Measurements from ENCODE around the gene VMP1.

VMP1 gene

GRCh38 chr17:59694344-59694743 lies 13.1 kb upstream of the VMP1 start:
- TF ChIP-seq GATA1 (IDR thresholded peaks at IDR 0.05; ENCODE audit: low read depth, low read length) (no peak), POLR2A (IDR thresholded peaks at IDR 0.05; ENCODE audit: low read length) (no peak)

GRCh38 chr17:59695945-59696681 lies 11.3 kb upstream of the VMP1 start:
- TF ChIP-seq GATA1 (IDR thresholded peaks at IDR 0.05; ENCODE audit: low read depth, low read length) (no peak), POLR2A (IDR thresholded peaks at IDR 0.05; ENCODE audit: low read length) (peak; percentile 28)
- DNase-seq: peak; percentile 61 to 86

More at GRCh38 chr17:59694344-59694743, 13.1 kb upstream of the VMP1 start:
- no peak for DNase-seq

GRCh38 chr17:59696682-59697277 lies 10.7 kb upstream of the VMP1 start:
- DNase-seq: no peak
- TF ChIP-seq POLR2A (IDR thresholded peaks at IDR 0.05; ENCODE audit: low read length): no peak
- no peak for TF ChIP-seq GATA1 (IDR thresholded peaks at IDR 0.05; ENCODE audit: low read depth, low read length)

GRCh38 chr17:59698143-59698542 lies 9.3 kb upstream of the VMP1 start:
- DNase-seq: no peak
- TF ChIP-seq GATA1 (IDR thresholded peaks at IDR 0.05; ENCODE audit: low read depth, low read length): no peak
- TF ChIP-seq POLR2A (IDR thresholded peaks at IDR 0.05; ENCODE audit: low read length): no peak

- DNase-seq: no peak
- no peak for TF ChIP-seq GATA1 (IDR thresholded peaks at IDR 0.05; ENCODE audit: low read depth, low read length)
Measured at GRCh38 chr17:59699218-59699617, 8.2 kb upstream of the VMP1 start.

- no peak for DNase-seq
- TF ChIP-seq POLR2A (IDR thresholded peaks at IDR 0.05; ENCODE audit: low read length): no peak
- TF ChIP-seq GATA1 (IDR thresholded peaks at IDR 0.05; ENCODE audit: low read depth, low read length): no peak
Measured at GRCh38 chr17:59699786-59700185, 7.7 kb upstream of the VMP1 start.

- peak in 1 of 2 experiments; percentile 62 for DNase-seq
- no peak for TF ChIP-seq GATA1 (IDR thresholded peaks at IDR 0.05; ENCODE audit: low read depth, low read length)
- no peak for TF ChIP-seq POLR2A (IDR thresholded peaks at IDR 0.05; ENCODE audit: low read length)
Measured at GRCh38 chr17:59702304-59702703, 5.2 kb upstream of the VMP1 start.

- TF ChIP-seq POLR2A (IDR thresholded peaks at IDR 0.05; ENCODE audit: low read length): no peak
- TF ChIP-seq GATA1 (IDR thresholded peaks at IDR 0.05; ENCODE audit: low read depth, low read length): no peak
- DNase-seq: no peak
Measured at GRCh38 chr17:59707971-59708430, 547 bp downstream of the VMP1 start.

GRCh38 chr17:59711936-59712335 lies 4.5 kb downstream of the VMP1 start:
- TF ChIP-seq GATA1 (IDR thresholded peaks at IDR 0.05; ENCODE audit: low read depth, low read length): no peak
- no peak for TF ChIP-seq POLR2A (IDR thresholded peaks at IDR 0.05; ENCODE audit: low read length)
- DNase-seq: peak in 1 of 2 experiments; percentile 45

GRCh38 chr17:59712862-59713261 lies 5.4 kb downstream of the VMP1 start:
- DNase-seq: no peak
- TF ChIP-seq GATA1 (IDR thresholded peaks at IDR 0.05; ENCODE audit: low read depth, low read length): no peak
- TF ChIP-seq POLR2A (IDR thresholded peaks at IDR 0.05; ENCODE audit: low read length): no peak

GRCh38 chr17:59714255-59714654 lies 6.8 kb downstream of the VMP1 start:
- no peak for TF ChIP-seq GATA1 (IDR thresholded peaks at IDR 0.05; ENCODE audit: low read depth, low read length)
- no peak for TF ChIP-seq POLR2A (IDR thresholded peaks at IDR 0.05; ENCODE audit: low read length)
- DNase-seq: no peak

- no peak for DNase-seq
- TF ChIP-seq POLR2A (IDR thresholded peaks at IDR 0.05; ENCODE audit: low read length): no peak
- no peak for TF ChIP-seq GATA1 (IDR thresholded peaks at IDR 0.05; ENCODE audit: low read depth, low read length)
Measured at GRCh38 chr17:59716427-59716826, 9.0 kb downstream of the VMP1 start.

GRCh38 chr17:59719526-59719925 lies 12.1 kb downstream of the VMP1 start:
- no peak for TF ChIP-seq POLR2A (IDR thresholded peaks at IDR 0.05; ENCODE audit: low read length)
- no peak for DNase-seq

- DNase-seq: no peak
- TF ChIP-seq POLR2A (IDR thresholded peaks at IDR 0.05; ENCODE audit: low read length) (no peak), GATA1 (IDR thresholded peaks at IDR 0.05; ENCODE audit: low read depth, low read length) (no peak)
Measured at GRCh38 chr17:59722623-59723022, 15.2 kb downstream of the VMP1 start.

GRCh38 chr17:59723041-59723440 lies 15.6 kb downstream of the VMP1 start:
- no peak for DNase-seq
- no peak for TF ChIP-seq POLR2A (IDR thresholded peaks at IDR 0.05; ENCODE audit: low read length)
- TF ChIP-seq GATA1 (IDR thresholded peaks at IDR 0.05; ENCODE audit: low read depth, low read length): no peak

Data from erythroblast (primary cell).